Amniotic epithelial cell (primary cell): ENCODE data around the gene SPAAR.

Experiments
- DNase-seq: peaks from one replicate; pipeline ENCODE4 v3.0.0-alpha.2; 2010; ENCODE audit warnings: low read depth

Gene SPAAR

DNA sequence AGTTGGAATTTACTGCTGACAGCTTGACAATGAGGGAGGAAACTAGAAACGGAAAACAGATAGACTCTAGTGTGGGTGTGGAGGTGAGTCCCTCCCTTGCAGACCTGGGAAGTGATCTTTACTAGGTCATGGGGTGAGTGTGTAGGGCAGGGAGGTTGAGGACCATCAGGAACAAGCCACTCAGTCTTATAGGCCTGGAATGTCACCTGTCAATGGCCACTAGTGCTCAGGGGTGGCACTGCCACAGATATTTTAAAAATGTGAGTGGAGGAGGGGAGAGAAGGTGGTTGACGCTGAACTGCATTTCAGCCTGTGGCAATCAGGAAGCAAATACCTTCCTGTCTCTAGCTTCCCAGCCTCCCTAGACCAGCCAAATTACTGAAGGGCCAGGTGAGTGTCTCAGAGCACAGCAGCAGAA, 39.6 kb downstream of the SPAAR start:
- DNase-seq = no peak

DNA sequence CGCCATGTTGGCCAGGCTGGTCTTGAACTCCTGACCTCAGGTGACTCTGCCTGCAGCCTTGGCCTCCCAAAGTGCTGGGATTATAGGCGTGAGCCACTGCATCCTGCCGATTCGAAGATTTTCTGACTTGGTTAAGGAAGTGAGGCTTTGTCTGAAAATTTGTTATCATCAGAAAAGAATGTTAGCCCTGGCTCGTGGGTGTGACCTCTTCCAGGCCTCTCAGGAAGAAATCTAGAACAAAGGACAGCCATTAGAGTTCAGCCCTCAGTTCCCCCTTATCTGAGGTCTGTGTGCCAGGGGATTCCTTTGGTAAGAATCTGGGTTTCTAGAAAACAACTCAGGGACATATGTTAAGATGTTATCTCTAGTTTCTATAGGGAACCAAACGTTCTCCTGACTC, 42.4 kb downstream of the SPAAR start:
- peak; percentile 69 for DNase-seq

DNA sequence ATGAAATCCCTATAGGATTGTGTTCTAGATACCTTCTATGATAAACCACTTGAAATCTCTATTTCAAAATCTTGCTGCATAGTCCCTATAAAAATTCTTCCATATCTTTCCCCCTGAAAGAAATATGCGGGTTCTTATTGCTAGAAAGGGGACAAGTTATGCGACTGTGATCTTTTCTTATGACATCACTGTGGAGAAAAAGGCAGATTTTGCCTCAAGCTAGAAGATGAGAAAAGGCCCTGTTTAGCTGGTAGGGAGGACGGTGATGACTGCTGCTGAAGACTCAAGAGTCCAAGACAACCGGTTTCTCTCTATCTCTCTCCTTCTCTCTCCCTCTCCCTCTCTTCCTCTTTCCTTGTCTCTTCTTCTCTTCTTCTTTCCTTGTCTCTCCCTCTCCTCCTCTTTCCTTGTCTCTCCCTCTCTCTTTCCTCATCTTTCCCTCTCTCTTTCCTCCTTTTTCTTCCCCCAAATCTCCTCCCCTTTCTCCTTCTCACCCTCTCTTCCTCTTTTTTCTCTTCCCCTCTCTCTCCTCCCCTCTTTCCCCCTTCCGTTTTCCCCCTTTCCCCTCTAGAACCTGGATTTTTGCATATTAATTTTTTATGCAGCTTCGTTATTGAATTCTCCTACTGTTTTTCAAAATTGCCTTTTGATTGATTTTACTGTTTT, 43.4 kb downstream of the SPAAR start:
- DNase-seq = no peak

DNA sequence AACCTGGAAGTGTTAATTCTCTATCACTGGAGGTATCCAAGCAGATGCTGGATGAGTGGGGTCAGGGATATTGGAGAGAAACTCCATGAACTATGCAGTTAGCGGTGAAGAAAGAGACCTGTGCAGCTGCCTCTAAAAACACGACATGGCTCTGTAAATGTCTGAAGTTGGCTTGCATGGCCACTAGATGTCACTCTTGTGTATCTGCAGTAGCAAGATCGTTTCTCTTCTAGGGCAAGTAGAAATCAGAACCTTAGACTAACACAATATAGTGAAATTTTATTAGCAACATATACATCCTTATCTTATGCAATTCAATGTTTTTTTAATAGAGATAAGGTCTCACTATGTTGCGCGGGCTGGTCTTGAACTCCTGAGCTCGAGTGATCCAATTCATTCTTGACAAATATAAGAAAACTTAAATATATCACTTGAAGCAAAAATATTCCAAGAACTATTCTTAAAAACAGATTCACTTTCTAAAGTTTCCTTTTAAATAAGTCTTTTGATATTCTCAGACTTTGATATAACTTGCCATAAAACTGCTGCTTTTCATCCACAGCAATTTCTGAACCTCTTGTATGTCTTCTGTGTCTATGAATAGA, 45.8 kb downstream of the SPAAR start:
- peak; percentile 79 for DNase-seq

DNA sequence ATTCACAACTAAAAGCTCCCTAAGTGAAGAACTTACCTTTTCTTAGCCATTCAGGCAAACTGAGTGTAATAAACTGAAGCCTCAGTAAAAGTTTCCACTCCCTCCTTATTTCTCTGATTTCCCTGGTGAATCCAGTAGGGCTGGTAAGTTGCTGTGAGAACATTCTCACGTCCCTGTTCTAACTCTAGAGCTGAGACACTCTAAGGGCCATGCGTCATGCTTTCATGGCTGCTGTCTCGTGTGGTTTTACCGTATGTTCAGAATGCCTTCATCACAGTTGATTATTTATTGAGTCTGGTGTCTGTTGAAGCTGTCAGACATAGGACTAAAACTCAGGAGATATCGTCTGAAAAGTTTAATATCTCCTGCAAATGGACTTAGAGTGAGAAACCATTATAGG, 47.4 kb downstream of the SPAAR start:
- peak; percentile 67 for DNase-seq

DNA sequence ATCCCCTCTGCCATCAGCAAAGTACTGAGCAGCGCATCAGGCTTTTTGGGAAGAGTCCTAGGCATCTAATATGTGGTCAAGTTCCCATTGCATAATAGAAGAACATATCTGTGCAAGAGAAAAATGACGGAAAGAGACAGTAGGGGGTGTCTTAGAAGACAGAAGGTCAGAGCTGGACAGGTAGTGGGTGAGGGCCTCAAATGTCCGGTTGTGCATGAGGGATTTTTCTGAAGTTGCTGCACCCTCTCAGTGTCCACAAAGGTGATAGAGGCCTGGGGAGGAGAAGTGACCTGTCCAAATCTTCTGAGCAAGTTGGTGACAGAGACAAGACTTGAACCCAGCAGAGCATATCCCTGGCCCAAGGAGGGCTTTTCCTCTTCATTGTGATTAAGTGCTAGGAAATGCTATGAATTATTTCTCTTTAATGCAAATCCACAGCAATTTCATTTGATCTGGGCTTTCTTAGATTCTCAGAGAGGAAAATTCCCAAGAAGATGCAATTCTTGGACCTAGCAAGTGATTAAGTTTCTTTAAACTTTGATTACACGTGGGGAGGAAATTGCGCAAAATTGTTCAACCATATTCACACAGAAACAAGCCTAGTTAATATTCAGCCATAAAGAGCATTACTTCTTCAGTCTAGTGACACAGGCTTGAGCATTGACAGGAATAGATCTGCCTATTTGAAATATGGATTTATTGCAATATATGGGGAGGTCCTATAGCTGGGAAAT, 49.0 kb downstream of the SPAAR start, which contains the start of gene OR2S2:
Gene OR2S2 (minus strand): TSS at position 51 of the 734 bp plus-strand sequence. CDS start 56 bp downstream, outside the sequence.
- no peak for DNase-seq

DNA sequence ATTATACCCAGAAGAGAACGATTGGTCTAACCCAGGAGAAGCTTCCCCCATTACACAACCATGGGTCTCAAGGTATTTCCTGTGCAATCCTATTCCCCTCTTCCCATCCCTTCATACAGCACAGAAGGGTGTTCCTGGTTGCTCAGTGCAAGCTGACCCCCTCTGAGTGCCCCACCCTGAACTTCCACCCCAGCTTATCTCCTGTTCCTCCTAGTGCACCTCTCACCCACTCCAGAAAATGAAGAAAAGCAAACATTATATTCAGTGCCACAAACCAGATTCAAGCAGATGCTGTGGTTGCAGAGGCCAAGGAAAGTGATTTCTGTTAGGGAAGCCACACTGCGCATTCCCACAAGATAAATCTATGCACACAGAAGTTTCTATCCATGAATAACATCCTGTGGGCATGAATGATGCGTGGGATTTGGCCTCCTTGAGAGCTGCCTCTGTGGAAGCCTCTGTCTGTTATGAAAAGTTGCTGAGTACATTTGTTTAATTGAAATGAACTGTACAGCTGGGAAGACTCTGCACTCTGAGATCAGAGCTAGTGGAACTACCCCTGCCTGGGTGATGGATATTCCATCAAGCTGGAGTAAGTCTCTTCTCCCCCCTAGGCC, 50.9 kb downstream of the SPAAR start:
- peak; percentile 92 for DNase-seq
